ENCODE results near the gene D2HGDH. TPM values are rescaled to one million over a fixed set of nuclear protein-coding genes. Genes with fewer than 3 reads are reported as not detected.
A peak's percentile ranks its signal among the peaks of the same experiment; 100 is the strongest.
"Not testable (repeated sequence)": the region's sequence is repeated elsewhere in the genome, so short reads cannot be mapped to it uniquely, and the experiment has no call there.

Gene D2HGDH
- total RNA-seq, 1 donor from 2014 or later = 19.6 TPM

GRCh38 chr2:241722896-241723454 lies 11.5 kb upstream of the D2HGDH start:
- intact Hi-C loops (cut with DNase I) = no loop called here
- ATAC-seq = no peak
- DNase-seq (ENCODE audit: missing footprints) = no peak

GRCh38 chr2:241724259-241724974 lies 10.0 kb upstream of the D2HGDH start:
- DNase-seq (ENCODE audit: missing footprints) = no peak
- intact Hi-C loops (cut with DNase I) = no loop called here
- ATAC-seq = no peak

- no peak for ATAC-seq
- intact Hi-C loops (cut with DNase I) = no loop called here
- DNase-seq (ENCODE audit: missing footprints) = no peak
Observed at GRCh38 chr2:241724975-241725870, 9.2 kb upstream of the D2HGDH start.

GRCh38 chr2:241726459-241726858 lies 8.0 kb upstream of the D2HGDH start:
- intact Hi-C loops (cut with DNase I) = no loop called here
- no peak for ATAC-seq
- DNase-seq (ENCODE audit: missing footprints) = no peak

GRCh38 chr2:241728000-241728399 lies 6.4 kb upstream of the D2HGDH start:
- intact Hi-C loops (cut with DNase I) = no loop called here
- peak; percentile 57 for ATAC-seq
- no peak for DNase-seq (ENCODE audit: missing footprints)

- DNase-seq (ENCODE audit: missing footprints) = peak; percentile 87
- ATAC-seq = peak; percentile 91
- intact Hi-C loops (cut with DNase I) = no loop called here
Observed at GRCh38 chr2:241728627-241729026, 5.8 kb upstream of the D2HGDH start.

- DNase-seq (ENCODE audit: missing footprints) (no peak), ATAC-seq (no peak)
- intact Hi-C loops (cut with DNase I) = loop anchor here (5.0 kb wide), 2 partner anchors 43 to 147 kb away; partner anchors contain the start of gene DTYMK
Observed at GRCh38 chr2:241729868-241730267, 4.6 kb upstream of the D2HGDH start.

- no peak for DNase-seq (ENCODE audit: missing footprints)
- ATAC-seq = no peak
- intact Hi-C loops (cut with DNase I) = loop anchor here (5.0 kb wide), 2 partner anchors 43 to 147 kb away; partner anchors contain the start of gene DTYMK
Observed at GRCh38 chr2:241730671-241731293, 3.6 kb upstream of the D2HGDH start.

- not testable (repeated sequence) for ATAC-seq; DNase-seq (ENCODE audit: missing footprints)
- intact Hi-C loops (cut with DNase I) = loop anchor here (5.0 kb wide), 2 partner anchors 45 to 145 kb away; partner anchors contain the start of gene DTYMK
Observed at GRCh38 chr2:241732513-241733186, 1.8 kb upstream of the D2HGDH start.

- no peak for DNase-seq (ENCODE audit: missing footprints)
- intact Hi-C loops (cut with DNase I) = loop anchor here (1.0 to 5.0 kb wide), 3 partner anchors 46 to 144 kb away; partner anchors contain the start of gene DTYMK
- ATAC-seq = no peak
Observed at GRCh38 chr2:241733391-241734207, 831 bp upstream of the D2HGDH start.

- DNase-seq (ENCODE audit: missing footprints) (no peak), ATAC-seq (no peak)
- intact Hi-C loops (cut with DNase I) = loop anchor here (1.0 to 5.0 kb wide), 3 partner anchors 47 to 143 kb away; partner anchors contain the start of gene DTYMK
Observed at GRCh38 chr2:241734208-241734466, 293 bp upstream of the D2HGDH start.

- intact Hi-C loops (cut with DNase I) = no loop called here
- peak; percentile 15 for DNase-seq (ENCODE audit: missing footprints)
- ATAC-seq = no peak
Observed at GRCh38 chr2:241736111-241736510, 1.7 kb downstream of the D2HGDH start.

GRCh38 chr2:241738040-241738686 lies 3.7 kb downstream of the D2HGDH start:
- DNase-seq (ENCODE audit: missing footprints) (peak; percentile 58), ATAC-seq (no peak)
- intact Hi-C loops (cut with DNase I) = no loop called here

- intact Hi-C loops (cut with DNase I) = no loop called here
- ATAC-seq (no peak), DNase-seq (ENCODE audit: missing footprints) (peak; percentile 53)
Observed at GRCh38 chr2:241739177-241739576, 4.7 kb downstream of the D2HGDH start.

GRCh38 chr2:241739651-241740050 lies 5.2 kb downstream of the D2HGDH start:
- DNase-seq (ENCODE audit: missing footprints) (peak; percentile 37), ATAC-seq (no peak)
- intact Hi-C loops (cut with DNase I) = no loop called here

GRCh38 chr2:241741016-241741415 lies 6.6 kb downstream of the D2HGDH start:
- no peak for ATAC-seq
- peak; percentile 64 for DNase-seq (ENCODE audit: missing footprints)
- intact Hi-C loops (cut with DNase I) = no loop called here

GRCh38 chr2:241742320-241742939 lies 8.0 kb downstream of the D2HGDH start:
- intact Hi-C loops (cut with DNase I) = no loop called here
- ATAC-seq = no peak
- peak; percentile 53 for DNase-seq (ENCODE audit: missing footprints)
